Measurements from ENCODE around the gene FBXW11. TPM values are rescaled to one million over a fixed set of nuclear protein-coding genes. Genes with fewer than 3 reads are reported as not detected.

The FBXW11 gene
- polyA plus RNA-seq, 2 of the 4 experiments (the other 2 are of a cell fraction) = 39.3 to 80.2 TPM

GRCh38 chr5:171865471-171865870, 141.0 kb downstream of the FBXW11 start:
- no peaks in the 10 kb centered on the region for H3K4me1 ChIP-seq
- no peak overlapping the region for H3K4me2 ChIP-seq
- no peak overlapping the region for H3K4me3 ChIP-seq
- ChIA-PET POLR2A (no interaction called here), CTCF (interaction anchor here (0.6 kb wide), 1 partner anchor 11 kb away, joined by 3 read pairs; no protein-coding TSS in a partner anchor)
- TF ChIP-seq, protein P1, sequence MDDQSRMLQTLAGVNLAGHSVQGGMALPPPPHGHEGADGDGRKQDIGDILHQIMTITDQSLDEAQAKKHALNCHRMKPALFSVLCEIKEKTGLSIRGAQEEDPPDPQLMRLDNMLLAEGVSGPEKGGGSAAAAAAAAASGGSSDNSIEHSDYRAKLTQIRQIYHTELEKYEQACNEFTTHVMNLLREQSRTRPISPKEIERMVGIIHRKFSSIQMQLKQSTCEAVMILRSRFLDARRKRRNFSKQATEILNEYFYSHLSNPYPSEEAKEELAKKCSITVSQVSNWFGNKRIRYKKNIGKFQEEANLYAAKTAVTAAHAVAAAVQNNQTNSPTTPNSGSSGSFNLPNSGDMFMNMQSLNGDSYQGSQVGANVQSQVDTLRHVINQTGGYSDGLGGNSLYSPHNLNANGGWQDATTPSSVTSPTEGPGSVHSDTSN (IDR thresholded peaks at IDR 0.05) = no peak
- TF ChIP-seq HOXB13 (CRISPR knock-in tag; IDR thresholded peaks at IDR 0.05; ENCODE audit: low read depth) (no peak), TFCP2L1 (CRISPR knock-in tag; IDR thresholded peaks at IDR 0.05) (no peak), SREBF2 (IDR thresholded peaks at IDR 0.05) (no peak), CBX8 (IDR thresholded peaks at IDR 0.05) (no peak), MYC (IDR thresholded peaks at IDR 0.05; ENCODE audit: borderline replicate concordance, low read length) (no peak)
- TF ChIP-seq, protein P2, sequence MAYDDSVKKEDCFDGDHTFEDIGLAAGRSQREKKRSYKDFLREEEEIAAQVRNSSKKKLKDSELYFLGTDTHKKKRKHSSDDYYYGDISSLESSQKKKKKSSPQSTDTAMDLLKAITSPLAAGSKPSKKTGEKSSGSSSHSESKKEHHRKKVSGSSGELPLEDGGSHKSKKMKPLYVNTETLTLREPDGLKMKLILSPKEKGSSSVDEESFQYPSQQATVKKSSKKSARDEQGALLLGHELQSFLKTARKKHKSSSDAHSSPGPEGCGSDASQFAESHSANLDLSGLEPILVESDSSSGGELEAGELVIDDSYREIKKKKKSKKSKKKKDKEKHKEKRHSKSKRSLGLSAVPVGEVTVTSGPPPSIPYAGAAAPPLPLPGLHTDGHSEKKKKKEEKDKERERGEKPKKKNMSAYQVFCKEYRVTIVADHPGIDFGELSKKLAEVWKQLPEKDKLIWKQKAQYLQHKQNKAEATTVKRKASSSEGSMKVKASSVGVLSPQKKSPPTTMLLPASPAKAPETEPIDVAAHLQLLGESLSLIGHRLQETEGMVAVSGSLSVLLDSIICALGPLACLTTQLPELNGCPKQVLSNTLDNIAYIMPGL (CRISPR knock-in tag; IDR thresholded peaks at IDR 0.05; ENCODE audit: borderline replicate concordance) = no peak
- DNase-seq (ENCODE audit: low read depth in 1 of 2, low spot score in 1 of 2) (no peak), FAIRE-seq (no peak), ATAC-seq (no peak)
- 91% methylated on average over 6 of the region's 6 CpGs for WGBS (ENCODE audit: missing lambda C conversion rate)
- H3K27ac ChIP-seq = no peak overlapping the region
- no peaks in the 10 kb centered on the region for H3K9me3 ChIP-seq

- no peaks in the 10 kb centered on the region for H3K4me1 ChIP-seq
- ATAC-seq = no peak
- no peak overlapping the region for H3K4me2 ChIP-seq
- no peak for FAIRE-seq
- 89% methylated on average over 6 of the region's 6 CpGs for WGBS (ENCODE audit: missing lambda C conversion rate)
- H3K9me3 ChIP-seq = no peaks in the 10 kb centered on the region
- H3K4me3 ChIP-seq = no peak overlapping the region
- TF ChIP-seq MAFK (IDR thresholded peaks at IDR 0.05; ENCODE audit: partially characterized antibody) = no peak
- no peak for TF ChIP-seq CBX8 (IDR thresholded peaks at IDR 0.05)
- TF ChIP-seq FOSB (CRISPR knock-in tag; IDR thresholded peaks at IDR 0.05) = no peak
- TF ChIP-seq NR3C1 (IDR thresholded peaks at IDR 0.05) = no peak
- TF ChIP-seq ESRRA (IDR thresholded peaks at IDR 0.05; ENCODE audit: borderline replicate concordance, low read length) = no peak
- TF ChIP-seq RAD21 (conservative IDR thresholded peaks at IDR 0.05 in 1 of 2, IDR thresholded peaks at IDR 0.05 in 1 of 2) = no peak
- TF ChIP-seq RARB (CRISPR knock-in tag; IDR thresholded peaks at IDR 0.05) = no peak
- no peak for TF ChIP-seq BHLHE40 (IDR thresholded peaks at IDR 0.05; ENCODE audit: low read depth, low read length)
- no peak for TF ChIP-seq USF2 (IDR thresholded peaks at IDR 0.05)
- TF ChIP-seq POLR2AphosphoS2 (conservative IDR thresholded peaks at IDR 0.05; ENCODE audit: low read length) = no peak
- no peak for TF ChIP-seq NPAS2 (CRISPR knock-in tag; IDR thresholded peaks at IDR 0.05; ENCODE audit: borderline replicate concordance)
- TF ChIP-seq, protein P3, sequence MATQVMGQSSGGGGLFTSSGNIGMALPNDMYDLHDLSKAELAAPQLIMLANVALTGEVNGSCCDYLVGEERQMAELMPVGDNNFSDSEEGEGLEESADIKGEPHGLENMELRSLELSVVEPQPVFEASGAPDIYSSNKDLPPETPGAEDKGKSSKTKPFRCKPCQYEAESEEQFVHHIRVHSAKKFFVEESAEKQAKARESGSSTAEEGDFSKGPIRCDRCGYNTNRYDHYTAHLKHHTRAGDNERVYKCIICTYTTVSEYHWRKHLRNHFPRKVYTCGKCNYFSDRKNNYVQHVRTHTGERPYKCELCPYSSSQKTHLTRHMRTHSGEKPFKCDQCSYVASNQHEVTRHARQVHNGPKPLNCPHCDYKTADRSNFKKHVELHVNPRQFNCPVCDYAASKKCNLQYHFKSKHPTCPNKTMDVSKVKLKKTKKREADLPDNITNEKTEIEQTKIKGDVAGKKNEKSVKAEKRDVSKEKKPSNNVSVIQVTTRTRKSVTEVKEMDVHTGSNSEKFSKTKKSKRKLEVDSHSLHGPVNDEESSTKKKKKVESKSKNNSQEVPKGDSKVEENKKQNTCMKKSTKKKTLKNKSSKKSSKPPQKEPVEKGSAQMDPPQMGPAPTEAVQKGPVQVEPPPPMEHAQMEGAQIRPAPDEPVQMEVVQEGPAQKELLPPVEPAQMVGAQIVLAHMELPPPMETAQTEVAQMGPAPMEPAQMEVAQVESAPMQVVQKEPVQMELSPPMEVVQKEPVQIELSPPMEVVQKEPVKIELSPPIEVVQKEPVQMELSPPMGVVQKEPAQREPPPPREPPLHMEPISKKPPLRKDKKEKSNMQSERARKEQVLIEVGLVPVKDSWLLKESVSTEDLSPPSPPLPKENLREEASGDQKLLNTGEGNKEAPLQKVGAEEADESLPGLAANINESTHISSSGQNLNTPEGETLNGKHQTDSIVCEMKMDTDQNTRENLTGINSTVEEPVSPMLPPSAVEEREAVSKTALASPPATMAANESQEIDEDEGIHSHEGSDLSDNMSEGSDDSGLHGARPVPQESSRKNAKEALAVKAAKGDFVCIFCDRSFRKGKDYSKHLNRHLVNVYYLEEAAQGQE (IDR thresholded peaks at IDR 0.05) = no peak
- TF ChIP-seq ZC3H11A (IDR thresholded peaks at IDR 0.05) = no peak
- TF ChIP-seq, protein P4, sequence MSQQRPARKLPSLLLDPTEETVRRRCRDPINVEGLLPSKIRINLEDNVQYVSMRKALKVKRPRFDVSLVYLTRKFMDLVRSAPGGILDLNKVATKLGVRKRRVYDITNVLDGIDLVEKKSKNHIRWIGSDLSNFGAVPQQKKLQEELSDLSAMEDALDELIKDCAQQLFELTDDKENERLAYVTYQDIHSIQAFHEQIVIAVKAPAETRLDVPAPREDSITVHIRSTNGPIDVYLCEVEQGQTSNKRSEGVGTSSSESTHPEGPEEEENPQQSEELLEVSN (IDR thresholded peaks at IDR 0.05; ENCODE audit: borderline replicate concordance, low read depth) = no peak
- TF ChIP-seq RFX5 (IDR thresholded peaks at IDR 0.05) = no peak
- TF ChIP-seq, protein P5, sequence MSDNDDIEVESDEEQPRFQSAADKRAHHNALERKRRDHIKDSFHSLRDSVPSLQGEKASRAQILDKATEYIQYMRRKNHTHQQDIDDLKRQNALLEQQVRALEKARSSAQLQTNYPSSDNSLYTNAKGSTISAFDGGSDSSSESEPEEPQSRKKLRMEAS (IDR thresholded peaks at IDR 0.05) = no peak
- no peak for TF ChIP-seq CHD2 (IDR thresholded peaks at IDR 0.05; ENCODE audit: low read length, partially characterized antibody)
- TF ChIP-seq TFCP2L1 (CRISPR knock-in tag; IDR thresholded peaks at IDR 0.05) = no peak
- no peak for TF ChIP-seq FOXS1 (CRISPR knock-in tag; IDR thresholded peaks at IDR 0.05)
- POLR2A ChIA-PET = no interaction called here
- no peak for DNase-seq (ENCODE audit: low read depth in 1 of 2, low spot score in 1 of 2)
- CTCF ChIA-PET = interaction anchor here (1.3 kb wide), 1 partner anchor 234 kb away, joined by 4 read pairs; no protein-coding TSS in a partner anchor
- H3K27ac ChIP-seq = no peak overlapping the region
These were observed 142.5 kb downstream of the FBXW11 start for GRCh38 chr5:171863935-171864334.
